ENCODE data around the gene SCN10A.

SCN10A gene

DNA sequence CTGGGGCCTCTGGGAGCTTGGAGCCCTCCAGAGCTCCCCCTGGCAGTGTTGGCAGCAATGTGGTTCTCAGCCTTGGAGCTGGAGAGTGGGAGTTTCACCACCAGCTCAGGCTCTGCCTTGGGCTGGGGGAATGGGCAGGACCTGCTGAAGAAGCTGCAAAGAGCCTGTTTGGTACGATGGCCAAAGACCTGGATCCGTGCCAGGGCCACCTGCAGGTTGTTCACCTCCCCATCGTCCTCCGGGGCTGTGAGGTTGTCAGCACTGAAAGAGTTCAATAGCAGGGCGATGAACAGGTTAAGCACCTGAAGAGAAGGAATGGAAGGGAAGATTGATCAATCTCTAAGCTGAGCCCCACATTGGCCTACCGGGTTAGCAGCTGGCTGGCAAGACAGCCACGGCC, 89.3 kb downstream of the SCN10A start:
- Histone ChIP-seq H3K36me3 (ENCODE audit: low read depth) (no peaks in the 10 kb centered on the region), H3K27ac (ENCODE audit: poor library complexity, severe bottlenecking) (no peak overlapping the region), H3K9me3 (ENCODE audit: severe bottlenecking) (no peaks in the 10 kb centered on the region), H3K27me3 (ENCODE audit: insufficient read depth, poor library complexity, severe bottlenecking) (no peaks in the 10 kb centered on the region), H3K4me1 (ENCODE audit: insufficient read depth, poor library complexity, severe bottlenecking) (no peaks in the 10 kb centered on the region), H3K4me3 (ENCODE audit: severe bottlenecking) (no peak overlapping the region)
- DNase-seq (ENCODE audit: low spot score) (no peak), ATAC-seq (ENCODE audit: low read depth) (no peak)
- TF ChIP-seq CTCF (IDR thresholded peaks at IDR 0.05; ENCODE audit: poor library complexity, severe bottlenecking) = no peak

- Histone ChIP-seq H3K9me3 (ENCODE audit: severe bottlenecking) (no peaks in the 10 kb centered on the region), H3K4me1 (ENCODE audit: insufficient read depth, poor library complexity, severe bottlenecking) (no peaks in the 10 kb centered on the region), H3K4me3 (ENCODE audit: severe bottlenecking) (no peak overlapping the region), H3K27me3 (ENCODE audit: insufficient read depth, poor library complexity, severe bottlenecking) (no peaks in the 10 kb centered on the region), H3K27ac (ENCODE audit: poor library complexity, severe bottlenecking) (no peak overlapping the region), H3K36me3 (ENCODE audit: low read depth) (no peaks in the 10 kb centered on the region)
- DNase-seq (ENCODE audit: low spot score) (no peak), ATAC-seq (ENCODE audit: low read depth) (no peak)
- no peak for TF ChIP-seq CTCF (IDR thresholded peaks at IDR 0.05; ENCODE audit: poor library complexity, severe bottlenecking)
Measured at GRCh38 chr3:38725726-38726419, 90.1 kb downstream of the SCN10A start.

DNA sequence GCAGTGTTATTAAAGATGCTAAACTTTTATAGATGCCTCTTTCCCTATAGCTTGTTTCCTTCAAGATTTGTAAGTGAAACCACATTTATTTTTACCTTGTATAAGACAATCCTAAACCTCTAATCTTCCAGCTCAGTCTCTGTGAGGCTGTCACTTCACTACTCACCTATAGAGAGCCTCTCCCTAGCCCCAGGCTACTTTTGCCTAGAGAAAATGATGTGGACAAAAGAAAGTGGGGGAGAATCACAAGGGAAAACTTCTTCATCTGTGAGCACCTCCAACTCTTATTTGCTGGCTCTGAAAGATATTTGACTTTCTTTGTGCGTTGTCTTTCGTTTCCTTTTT, 91.7 kb downstream of the SCN10A start:
- no peak for TF ChIP-seq CTCF (IDR thresholded peaks at IDR 0.05; ENCODE audit: poor library complexity, severe bottlenecking)
- DNase-seq (ENCODE audit: low spot score) = no peak

GRCh38 chr3:38723569-38724391, 92.2 kb downstream of the SCN10A start:
- no peak for TF ChIP-seq CTCF (IDR thresholded peaks at IDR 0.05; ENCODE audit: poor library complexity, severe bottlenecking)
- H3K4me1 ChIP-seq (ENCODE audit: insufficient read depth, poor library complexity, severe bottlenecking) = no peaks in the 10 kb centered on the region
- H3K27ac ChIP-seq (ENCODE audit: poor library complexity, severe bottlenecking) = no peak overlapping the region
- DNase-seq (ENCODE audit: low spot score) = no peak
- no peak overlapping the region for H3K4me3 ChIP-seq (ENCODE audit: severe bottlenecking)
- H3K36me3 ChIP-seq (ENCODE audit: low read depth) = no peaks in the 10 kb centered on the region
- H3K9me3 ChIP-seq (ENCODE audit: severe bottlenecking) = no peaks in the 10 kb centered on the region
- no peak for ATAC-seq (ENCODE audit: low read depth)
- H3K27me3 ChIP-seq (ENCODE audit: insufficient read depth, poor library complexity, severe bottlenecking) = no peaks in the 10 kb centered on the region

More for the DNA sequence above, 91.7 kb downstream of the SCN10A start:
- no peaks in the 10 kb centered on the region for H3K27me3 ChIP-seq (ENCODE audit: insufficient read depth, poor library complexity, severe bottlenecking)
- no peaks in the 10 kb centered on the region for H3K4me1 ChIP-seq (ENCODE audit: insufficient read depth, poor library complexity, severe bottlenecking)
- H3K36me3 ChIP-seq (ENCODE audit: low read depth) = no peaks in the 10 kb centered on the region
- H3K9me3 ChIP-seq (ENCODE audit: severe bottlenecking) = no peaks in the 10 kb centered on the region
- no peak overlapping the region for H3K27ac ChIP-seq (ENCODE audit: poor library complexity, severe bottlenecking)
- ATAC-seq (ENCODE audit: low read depth) = peak; percentile 25; the same call in 1 of the 3 replicates
- H3K4me3 ChIP-seq (ENCODE audit: severe bottlenecking) = no peak overlapping the region
